ENCODE results near the gene DBN1. TPM values are rescaled to one million over a fixed set of nuclear protein-coding genes. Genes with fewer than 3 reads are reported as not detected.

The DBN1 gene
- total RNA-seq, 1 experiment from 2014 or later: 218 TPM

DNA sequence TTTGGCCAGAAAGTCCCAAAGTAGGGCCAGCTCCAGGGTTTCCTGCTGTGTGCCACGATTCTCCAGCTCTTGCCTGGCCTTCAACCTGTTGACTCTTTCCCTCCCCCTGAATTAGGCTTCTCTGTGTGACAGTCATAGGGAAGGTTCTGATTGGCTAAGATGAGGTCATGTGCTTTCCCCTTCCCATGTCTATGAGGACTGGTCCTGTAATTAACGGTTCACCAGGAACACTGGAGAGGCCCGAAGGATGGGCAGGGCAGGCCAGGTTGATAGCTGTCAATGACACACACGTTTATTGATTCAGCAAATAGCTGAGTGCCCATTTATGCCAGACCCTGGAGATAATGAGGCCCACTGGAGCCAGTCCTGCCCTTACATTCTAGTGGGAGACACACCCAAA lies 35.8 kb downstream of the DBN1 start:
- TSS peak; percentile 11 for BruUV-seq (replicated peaks)
- Mint-ChIP-seq H3K36me3 (ENCODE audit: insufficient read depth, unreplicated experiment) (peaks cover 76% of the 10 kb centered on the region), H3K27me3 (ENCODE audit: unreplicated experiment) (no peaks in the 10 kb centered on the region), H3K9me3 (ENCODE audit: low read depth, unreplicated experiment) (no peaks in the 10 kb centered on the region), H3K4me1 (ENCODE audit: low read depth, unreplicated experiment) (peaks cover 7% of the 10 kb centered on the region), H3K4me3 (ENCODE audit: low read depth, unreplicated experiment) (no peak overlapping the region), H3K27ac (ENCODE audit: unreplicated experiment) (peak overlapping the region; percentile 14)
- DNase-seq: no peak
- TF ChIP-seq, protein P1, sequence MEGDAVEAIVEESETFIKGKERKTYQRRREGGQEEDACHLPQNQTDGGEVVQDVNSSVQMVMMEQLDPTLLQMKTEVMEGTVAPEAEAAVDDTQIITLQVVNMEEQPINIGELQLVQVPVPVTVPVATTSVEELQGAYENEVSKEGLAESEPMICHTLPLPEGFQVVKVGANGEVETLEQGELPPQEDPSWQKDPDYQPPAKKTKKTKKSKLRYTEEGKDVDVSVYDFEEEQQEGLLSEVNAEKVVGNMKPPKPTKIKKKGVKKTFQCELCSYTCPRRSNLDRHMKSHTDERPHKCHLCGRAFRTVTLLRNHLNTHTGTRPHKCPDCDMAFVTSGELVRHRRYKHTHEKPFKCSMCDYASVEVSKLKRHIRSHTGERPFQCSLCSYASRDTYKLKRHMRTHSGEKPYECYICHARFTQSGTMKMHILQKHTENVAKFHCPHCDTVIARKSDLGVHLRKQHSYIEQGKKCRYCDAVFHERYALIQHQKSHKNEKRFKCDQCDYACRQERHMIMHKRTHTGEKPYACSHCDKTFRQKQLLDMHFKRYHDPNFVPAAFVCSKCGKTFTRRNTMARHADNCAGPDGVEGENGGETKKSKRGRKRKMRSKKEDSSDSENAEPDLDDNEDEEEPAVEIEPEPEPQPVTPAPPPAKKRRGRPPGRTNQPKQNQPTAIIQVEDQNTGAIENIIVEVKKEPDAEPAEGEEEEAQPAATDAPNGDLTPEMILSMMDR (IDR thresholded peaks at IDR 0.05; ENCODE audit: unreplicated experiment): no peak
- intact Hi-C loops (cut with micrococcal nuclease; ENCODE audit: unreplicated experiment): no loop called here
- CTCF ChIA-PET: interaction anchor here (0.6 to 1.0 kb wide), 2 partner anchors 11 to 43 kb away, joined by 3 to 4 read pairs; partner anchors contain the start of gene GRK6

GRCh38 chr5:177435847-177436536 lies 37.4 kb downstream of the DBN1 start:
- intact Hi-C loops (cut with micrococcal nuclease; ENCODE audit: unreplicated experiment): no loop called here
- CTCF ChIA-PET: no interaction called here
- TF ChIP-seq, protein P1 (IDR thresholded peaks at IDR 0.05; ENCODE audit: unreplicated experiment): no peak
- Mint-ChIP-seq H3K27me3 (ENCODE audit: unreplicated experiment) (no peaks in the 10 kb centered on the region), H3K4me1 (ENCODE audit: low read depth, unreplicated experiment) (peaks cover 7% of the 10 kb centered on the region), H3K9me3 (ENCODE audit: low read depth, unreplicated experiment) (no peaks in the 10 kb centered on the region), H3K4me3 (ENCODE audit: low read depth, unreplicated experiment) (no peak overlapping the region), H3K36me3 (ENCODE audit: insufficient read depth, unreplicated experiment) (peaks cover 65% of the 10 kb centered on the region), H3K27ac (ENCODE audit: unreplicated experiment) (no peak overlapping the region)
- BruUV-seq (replicated peaks): no TSS peak
- no peak for DNase-seq

- TF ChIP-seq, protein P1 (IDR thresholded peaks at IDR 0.05; ENCODE audit: unreplicated experiment): no peak
- Mint-ChIP-seq H3K27me3 (ENCODE audit: unreplicated experiment) (no peaks in the 10 kb centered on the region), H3K36me3 (ENCODE audit: insufficient read depth, unreplicated experiment) (peaks cover 68% of the 10 kb centered on the region), H3K4me3 (ENCODE audit: low read depth, unreplicated experiment) (no peak overlapping the region), H3K27ac (ENCODE audit: unreplicated experiment) (no peak overlapping the region), H3K9me3 (ENCODE audit: low read depth, unreplicated experiment) (no peaks in the 10 kb centered on the region), H3K4me1 (ENCODE audit: low read depth, unreplicated experiment) (peaks cover 7% of the 10 kb centered on the region)
- CTCF ChIA-PET: interaction anchor here (0.6 kb wide), 1 partner anchor 46 kb away, joined by 4 read pairs; no protein-coding TSS in a partner anchor
- DNase-seq: no peak
- intact Hi-C loops (cut with micrococcal nuclease; ENCODE audit: unreplicated experiment): no loop called here
- no TSS peak for BruUV-seq (replicated peaks)
These were observed 38.3 kb downstream of the DBN1 start for GRCh38 chr5:177434942-177435738.

- Mint-ChIP-seq H3K4me1 (ENCODE audit: low read depth, unreplicated experiment) (peaks cover 10% of the 10 kb centered on the region), H3K36me3 (ENCODE audit: insufficient read depth, unreplicated experiment) (peaks cover 68% of the 10 kb centered on the region), H3K4me3 (ENCODE audit: low read depth, unreplicated experiment) (no peak overlapping the region), H3K27ac (ENCODE audit: unreplicated experiment) (no peak overlapping the region), H3K27me3 (ENCODE audit: unreplicated experiment) (no peaks in the 10 kb centered on the region), H3K9me3 (ENCODE audit: low read depth, unreplicated experiment) (no peaks in the 10 kb centered on the region)
- BruUV-seq (replicated peaks): no TSS peak
- intact Hi-C loops (cut with micrococcal nuclease; ENCODE audit: unreplicated experiment): no loop called here
- no peak for DNase-seq
- CTCF ChIA-PET: interaction anchor here (0.6 to 1.3 kb wide), 2 partner anchors 10 to 45 kb away, joined by 3 to 4 read pairs; no protein-coding TSS in a partner anchor
- TF ChIP-seq, protein P1 (IDR thresholded peaks at IDR 0.05; ENCODE audit: unreplicated experiment): no peak
These were observed 39.0 kb downstream of the DBN1 start for GRCh38 chr5:177434437-177434836.
